ENCODE results near the gene UTS2. TPM values are rescaled to one million over a fixed set of nuclear protein-coding genes. Genes with fewer than 3 reads are reported as not detected.

UTS2 gene
- total and polyA plus RNA-seq, 3 experiments from 2014 or later: 0.27 to 10.0 TPM; not detected in 1

Other genes with a start within 250 kb of the UTS2 start
- gene VAMP3, start 81.8 kb downstream of the UTS2 start, total RNA-seq: 10 to 100 TPM; 27.3 to 32.5 TPM
- gene VAMP3, start 81.8 kb downstream of the UTS2 start, polyA plus RNA-seq: 41.7 TPM
- gene PER3, start 68.8 kb downstream of the UTS2 start, total RNA-seq: 1 to 10 TPM; 4.7 TPM
- 6.3 TPM for gene PER3, start 68.8 kb downstream of the UTS2 start, polyA plus RNA-seq
- 100 to 1,000 TPM; 273 to 279 TPM for gene TNFRSF9, start 87.8 kb upstream of the UTS2 start, total RNA-seq
- 14.4 TPM for gene TNFRSF9, start 87.8 kb upstream of the UTS2 start, polyA plus RNA-seq
- gene PARK7, start 108.6 kb upstream of the UTS2 start, total RNA-seq: 100 to 1,000 TPM; 583 to 628 TPM
- 396 TPM for gene PARK7, start 108.6 kb upstream of the UTS2 start, polyA plus RNA-seq
- 1 to 10 TPM; 3.5 to 3.8 TPM for gene ERRFI1, start 173.2 kb upstream of the UTS2 start, total RNA-seq
- 1.1 TPM for gene ERRFI1, start 173.2 kb upstream of the UTS2 start, polyA plus RNA-seq

Data from CD8-positive, alpha-beta memory T cell (primary cell).